Breast epithelium (tissue), 4 donors: ENCODE measurements around the gene TMEM266. TPM values are rescaled to one million over a fixed set of nuclear protein-coding genes. Genes with fewer than 3 reads are reported as not detected.

Experiments used
- DNase-seq, 2 donors: peaks; one replicate each; pipeline ENCODE4 v3.0.0-alpha.2; 2019; ENCODE audit warnings: low spot score in 2 of 2
- H3K27ac ChIP-seq, 2 donors: fragments of 200-600 bp; sonication (generic) in 1 of 2; one replicate each; pipeline ENCODE4 v1.5.1; 2016 to 2019; ENCODE audit warnings: mild to moderate bottlenecking in 1 of 2
- H3K27me3 ChIP-seq, 2 donors: fragments of 200-600 bp; sonication (generic) in 1 of 2; one replicate each; pipeline versions ENCODE4 v1.5.1 to v1.6.0; 2017 to 2019; ENCODE audit warnings: control low read depth in 1 of 2, mild to moderate bottlenecking in 1 of 2
- H3K36me3 ChIP-seq: fragments of 200-600 bp; one replicate; pipeline ENCODE4 v1.5.1; 2019
- H3K4me1 ChIP-seq, 2 donors: fragments of 200-600 bp; sonication (generic); one replicate each; pipeline ENCODE4 v1.5.1; 2016 to 2019; ENCODE audit warnings: control low read depth in 1 of 2
- H3K4me3 ChIP-seq, 3 donors: fragments of 200-600 bp; sonication (generic); 1 replicate in 2 of 3; 2 replicates in 1 of 3; pipeline ENCODE4 v1.5.1; 2016 to 2019; ENCODE audit warnings: mild to moderate bottlenecking in 3 of 3, moderate library complexity in 2 of 3
- H3K9me3 ChIP-seq, 2 donors: fragments of 200-600 bp; sonication (generic) in 1 of 2; one replicate each; pipeline ENCODE4 v1.5.1; 2016 to 2019; ENCODE audit warnings: control low read depth in 1 of 2
- POLR2A ChIP-seq: fragments of 450-650 bp; IDR thresholded peaks from one replicate; pipeline ENCODE4 v1.6.1; 2016; ENCODE audit warnings: antibody characterized with exemption, mild to moderate bottlenecking, moderate library complexity
- POLR2AphosphoS5 ChIP-seq, 3 donors: sonication (generic); formaldehyde crosslinking; IDR thresholded peaks; one replicate each; pipeline ENCODE4 v1.6.1; 2017; ENCODE audit warnings: antibody characterized with exemption in 3 of 3
- intact Hi-C: fragments of 100-400 bp; cut with DNase I; formaldehyde crosslinking; loops from one replicate; pipeline ENCODE4 v1.15.1; 2023; ENCODE audit warnings: low total_unique reads
- total RNA-seq, 3 donors: library from RNA; depleted of rRNA; stranded (reverse); fragments of >200 nt; gene quantifications; one replicate each; pipeline ENCODE4 v1.1.0, GENCODE V29; 2016
- TF ChIP-seq, protein P1 (sequence below), 3 donors: fragments of 450-650 bp; IDR thresholded peaks; one replicate each; pipeline ENCODE4 v1.5.1; 2016 to 2017; ENCODE audit warnings: antibody characterized with exemption in 3 of 3, mild to moderate bottlenecking in 3 of 3, moderate library complexity in 3 of 3

The TMEM266 gene
- total RNA-seq, 3 donors from 2014 or later = 0.29 to 0.32 TPM; not detected in 1

GRCh38 chr15:76253691-76254473 lies 194.1 kb downstream of the TMEM266 start:
- no peak for DNase-seq
- H3K4me1 ChIP-seq = no peaks in the 10 kb centered on the region
- no peaks in the 10 kb centered on the region for H3K36me3 ChIP-seq
- no peak overlapping the region for H3K27ac ChIP-seq
- no peaks in the 10 kb centered on the region for H3K9me3 ChIP-seq
- TF ChIP-seq POLR2A = no peak
- TF ChIP-seq, protein P1, sequence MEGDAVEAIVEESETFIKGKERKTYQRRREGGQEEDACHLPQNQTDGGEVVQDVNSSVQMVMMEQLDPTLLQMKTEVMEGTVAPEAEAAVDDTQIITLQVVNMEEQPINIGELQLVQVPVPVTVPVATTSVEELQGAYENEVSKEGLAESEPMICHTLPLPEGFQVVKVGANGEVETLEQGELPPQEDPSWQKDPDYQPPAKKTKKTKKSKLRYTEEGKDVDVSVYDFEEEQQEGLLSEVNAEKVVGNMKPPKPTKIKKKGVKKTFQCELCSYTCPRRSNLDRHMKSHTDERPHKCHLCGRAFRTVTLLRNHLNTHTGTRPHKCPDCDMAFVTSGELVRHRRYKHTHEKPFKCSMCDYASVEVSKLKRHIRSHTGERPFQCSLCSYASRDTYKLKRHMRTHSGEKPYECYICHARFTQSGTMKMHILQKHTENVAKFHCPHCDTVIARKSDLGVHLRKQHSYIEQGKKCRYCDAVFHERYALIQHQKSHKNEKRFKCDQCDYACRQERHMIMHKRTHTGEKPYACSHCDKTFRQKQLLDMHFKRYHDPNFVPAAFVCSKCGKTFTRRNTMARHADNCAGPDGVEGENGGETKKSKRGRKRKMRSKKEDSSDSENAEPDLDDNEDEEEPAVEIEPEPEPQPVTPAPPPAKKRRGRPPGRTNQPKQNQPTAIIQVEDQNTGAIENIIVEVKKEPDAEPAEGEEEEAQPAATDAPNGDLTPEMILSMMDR (IDR thresholded peaks at IDR 0.05) = no peak
- no peak for TF ChIP-seq POLR2AphosphoS5 (IDR thresholded peaks at IDR 0.05)
- no peak overlapping the region for H3K4me3 ChIP-seq
- intact Hi-C loops = no loop called here
- no peaks in the 10 kb centered on the region for H3K27me3 ChIP-seq

Other genes with a start within 250 kb of the TMEM266 start
- 10 to 100 TPM; 45.9 to 56.5 (median 48.8) TPM for gene UBE2Q2, start 216.5 kb upstream of the TMEM266 start, total RNA-seq
- gene FBXO22, start 156.1 kb upstream of the TMEM266 start, total RNA-seq = 10 to 100 TPM; 12.8 to 25.3 (median 24.6) TPM
- under 1 TPM in 1 of 3 donors, not detected in 2; 0.15 TPM for gene NRG4, start 47.6 kb upstream of the TMEM266 start, total RNA-seq